Measurements from ENCODE around the gene NLRP10.

Gene NLRP10

DNA sequence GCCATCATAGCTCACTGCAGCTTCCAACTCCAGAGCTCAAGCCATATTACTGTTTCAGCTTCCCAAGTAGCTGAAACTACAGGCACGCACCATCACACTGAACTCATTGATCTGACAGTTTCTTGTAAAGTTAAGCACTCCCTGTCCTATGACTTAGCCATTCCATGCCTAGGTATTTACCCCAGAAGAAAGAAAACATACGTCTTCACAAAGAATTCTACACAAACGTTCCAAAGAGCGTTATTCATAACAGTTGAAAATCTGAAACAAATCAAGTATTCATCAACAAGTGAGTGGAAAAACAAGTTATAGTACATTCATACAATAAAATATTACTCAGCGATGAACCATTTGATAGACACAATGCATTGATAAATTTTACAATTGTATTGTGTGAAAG is 7.8 kb upstream of the NLRP10 start:
- Histone ChIP-seq H3K27ac (no peak overlapping the region), H3K36me3 (no peaks in the 10 kb centered on the region)
- intact Hi-C loops (cut with DNase I; ENCODE audit: low total_unique reads): no loop called here

DNA sequence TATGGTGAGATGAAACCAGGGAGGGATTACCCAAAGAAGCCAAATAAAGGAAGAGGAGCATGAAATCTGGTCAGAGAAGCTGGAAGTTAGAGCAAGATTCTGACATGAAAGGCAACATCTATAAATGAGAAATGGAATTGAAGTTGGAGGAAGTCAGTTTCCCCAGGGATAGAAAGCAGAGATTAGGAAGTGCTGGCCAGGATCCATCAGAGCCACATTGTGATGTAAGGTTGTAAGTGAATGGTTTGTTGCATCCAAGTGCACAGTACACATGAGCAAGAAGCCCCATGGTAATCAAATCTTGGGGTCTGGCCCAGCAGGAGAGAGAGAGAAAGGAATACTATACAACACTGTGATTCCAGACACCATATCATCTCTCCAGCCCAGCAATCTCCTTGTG is 6.6 kb upstream of the NLRP10 start:
- Histone ChIP-seq H3K4me3 (no peak overlapping the region), H3K4me1 (no peaks in the 10 kb centered on the region), H3K27me3 (no peaks in the 10 kb centered on the region), H3K36me3 (no peaks in the 10 kb centered on the region), H3K9me3 (no peaks in the 10 kb centered on the region), H3K27ac (no peak overlapping the region)
- no peak for DNase-seq
- TF ChIP-seq, protein P1, sequence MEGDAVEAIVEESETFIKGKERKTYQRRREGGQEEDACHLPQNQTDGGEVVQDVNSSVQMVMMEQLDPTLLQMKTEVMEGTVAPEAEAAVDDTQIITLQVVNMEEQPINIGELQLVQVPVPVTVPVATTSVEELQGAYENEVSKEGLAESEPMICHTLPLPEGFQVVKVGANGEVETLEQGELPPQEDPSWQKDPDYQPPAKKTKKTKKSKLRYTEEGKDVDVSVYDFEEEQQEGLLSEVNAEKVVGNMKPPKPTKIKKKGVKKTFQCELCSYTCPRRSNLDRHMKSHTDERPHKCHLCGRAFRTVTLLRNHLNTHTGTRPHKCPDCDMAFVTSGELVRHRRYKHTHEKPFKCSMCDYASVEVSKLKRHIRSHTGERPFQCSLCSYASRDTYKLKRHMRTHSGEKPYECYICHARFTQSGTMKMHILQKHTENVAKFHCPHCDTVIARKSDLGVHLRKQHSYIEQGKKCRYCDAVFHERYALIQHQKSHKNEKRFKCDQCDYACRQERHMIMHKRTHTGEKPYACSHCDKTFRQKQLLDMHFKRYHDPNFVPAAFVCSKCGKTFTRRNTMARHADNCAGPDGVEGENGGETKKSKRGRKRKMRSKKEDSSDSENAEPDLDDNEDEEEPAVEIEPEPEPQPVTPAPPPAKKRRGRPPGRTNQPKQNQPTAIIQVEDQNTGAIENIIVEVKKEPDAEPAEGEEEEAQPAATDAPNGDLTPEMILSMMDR (IDR thresholded peaks at IDR 0.05): no peak
- intact Hi-C loops (cut with DNase I; ENCODE audit: low total_unique reads): no loop called here

More for the DNA sequence above, 7.8 kb upstream of the NLRP10 start:
- Histone ChIP-seq H3K9me3 (no peaks in the 10 kb centered on the region), H3K4me1 (peaks cover 0 to 9% (median 0%) of the 10 kb centered on the region in 4 donors), H3K27me3 (no peaks in the 10 kb centered on the region), H3K4me3 (no peak overlapping the region)
- DNase-seq: no peak
- TF ChIP-seq, protein P1 (IDR thresholded peaks at IDR 0.05): no peak

DNA sequence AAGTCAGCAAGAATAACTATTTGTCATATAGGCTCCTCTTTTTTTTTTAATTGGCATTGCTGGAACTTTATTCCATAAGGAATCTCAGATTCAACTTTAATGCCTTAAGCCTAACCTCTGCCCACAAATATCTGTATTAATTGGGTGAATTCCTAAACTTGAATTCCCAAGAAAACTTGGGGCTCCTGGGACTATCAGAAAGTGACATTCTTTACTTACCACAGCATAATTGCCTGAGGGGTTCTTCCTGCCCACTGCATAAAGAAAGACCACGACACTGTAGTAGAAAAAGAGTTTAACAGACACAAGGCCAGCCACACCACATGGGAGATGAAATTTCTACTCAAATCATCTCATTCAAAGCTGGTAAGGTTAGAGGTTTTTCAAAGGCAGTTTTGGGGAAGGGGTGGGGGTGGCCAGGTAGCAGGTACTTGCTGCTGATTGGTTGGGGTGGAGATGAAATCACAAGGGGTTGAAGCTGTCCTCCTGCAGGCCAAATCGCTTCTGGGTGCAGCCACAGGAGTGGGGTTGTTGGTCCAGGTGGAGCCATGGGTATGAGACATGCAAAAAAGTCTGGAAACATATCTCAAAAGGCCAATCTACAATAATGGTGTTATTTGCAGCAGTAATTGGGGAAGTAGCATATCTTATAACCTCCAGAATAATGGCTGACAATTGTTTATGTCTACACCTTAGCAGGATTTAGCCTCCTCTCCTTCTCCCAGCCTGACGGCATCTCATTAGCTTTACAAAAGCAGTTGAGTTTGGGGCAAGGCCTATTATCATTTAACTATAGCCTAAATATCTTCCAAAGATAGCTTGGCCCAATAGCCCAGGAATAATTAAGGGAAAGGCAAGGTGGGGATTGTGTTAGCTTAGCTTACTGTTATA is 4.8 kb upstream of the NLRP10 start:
- no peaks in the 10 kb centered on the region for H3K27me3 ChIP-seq
- H3K4me3 ChIP-seq: no peak overlapping the region
- H3K4me1 ChIP-seq: no peaks in the 10 kb centered on the region
- no peak overlapping the region for H3K27ac ChIP-seq
- intact Hi-C loops (cut with DNase I; ENCODE audit: low total_unique reads): no loop called here
- TF ChIP-seq, protein P1 (IDR thresholded peaks at IDR 0.05): no peak
- no peaks in the 10 kb centered on the region for H3K9me3 ChIP-seq
- no peak for DNase-seq
- H3K36me3 ChIP-seq: no peaks in the 10 kb centered on the region

DNA sequence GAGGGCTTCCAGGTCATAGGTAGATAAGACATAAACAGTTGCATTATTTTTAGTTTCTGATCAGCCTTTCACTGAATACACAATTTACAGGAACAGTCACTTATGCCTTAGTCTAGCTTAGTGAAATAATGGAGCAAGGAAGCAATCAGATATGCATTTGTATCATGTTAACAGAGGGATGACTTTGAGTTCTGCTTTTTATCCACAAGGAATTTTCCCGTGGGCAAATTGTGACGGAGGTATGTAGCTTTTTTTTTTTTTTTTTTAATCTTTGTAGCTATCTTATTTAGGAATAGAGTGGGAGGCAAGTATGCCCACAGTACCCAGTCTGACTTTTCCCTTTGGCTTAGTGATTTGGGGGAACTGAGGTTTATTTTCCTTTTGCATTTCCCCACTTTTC is 3.4 kb upstream of the NLRP10 start:
- H3K9me3 ChIP-seq: no peaks in the 10 kb centered on the region
- no peak for DNase-seq
- no peaks in the 10 kb centered on the region for H3K36me3 ChIP-seq
- intact Hi-C loops (cut with DNase I; ENCODE audit: low total_unique reads): no loop called here
- no peak overlapping the region for H3K27ac ChIP-seq
- no peaks in the 10 kb centered on the region for H3K4me1 ChIP-seq
- TF ChIP-seq, protein P1 (IDR thresholded peaks at IDR 0.05): no peak
- no peak overlapping the region for H3K4me3 ChIP-seq
- no peaks in the 10 kb centered on the region for H3K27me3 ChIP-seq

DNA sequence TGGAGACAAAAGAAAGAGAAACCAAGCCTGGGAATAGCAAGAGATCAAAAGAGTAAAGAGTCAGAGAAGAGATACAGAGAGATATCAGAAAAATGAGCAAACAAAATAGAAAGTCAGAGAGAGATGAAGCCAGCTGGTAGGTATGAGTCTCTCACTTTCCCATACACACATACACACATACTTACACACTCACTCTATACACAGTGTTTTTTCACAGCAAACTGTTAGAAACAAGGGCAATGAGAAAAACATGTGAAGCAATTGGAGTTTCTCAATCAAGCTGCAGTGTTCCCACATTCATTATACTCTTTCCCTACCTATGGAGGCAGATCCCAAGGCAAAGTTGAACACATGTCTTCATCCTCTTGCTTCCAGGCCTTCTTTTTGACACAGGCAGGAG is 2.6 kb upstream of the NLRP10 start:
- DNase-seq: no peak
- TF ChIP-seq, protein P1 (IDR thresholded peaks at IDR 0.05): no peak
- intact Hi-C loops (cut with DNase I; ENCODE audit: low total_unique reads): no loop called here
- Histone ChIP-seq H3K27me3 (no peaks in the 10 kb centered on the region), H3K36me3 (no peaks in the 10 kb centered on the region), H3K4me3 (no peak overlapping the region), H3K27ac (no peak overlapping the region), H3K4me1 (no peaks in the 10 kb centered on the region), H3K9me3 (no peaks in the 10 kb centered on the region)
